SK-N-SH treated with all-trans-retinoic acid at 6 μM for 48 hours (cell line): ENCODE results near the gene TBC1D4.
A peak's percentile ranks its signal among the peaks of the same experiment; 100 is the strongest.

Experiments used
- ATAC-seq: fragments of 200-7000 bp; cut with Tn5 transposase; 3 replicates; pipeline ENCODE4 v1.9.1; 2020; ENCODE audit warnings: mild to moderate bottlenecking, moderate library complexity
- ARNTL ChIP-seq: fragments of 450-650 bp; formaldehyde crosslinking; IDR thresholded peaks from 2 replicates; pipeline ENCODE4 v1.5.0; 2020; ENCODE audit warnings: low read depth, mild to moderate bottlenecking, moderate library complexity, borderline replicate concordance
- BACH2 ChIP-seq: fragments of 250-450 bp; sonication (Bioruptor Pico); IDR thresholded peaks from 2 replicates; pipeline ENCODE4 v1.9.0; 2021; ENCODE audit warnings: mild to moderate bottlenecking, borderline replicate concordance
- CREB5 ChIP-seq: fragments of 250-450 bp; sonication (Bioruptor Pico); IDR thresholded peaks from 2 replicates; pipeline ENCODE4 v1.5.1; 2020; ENCODE audit warnings: low read depth, mild to moderate bottlenecking, moderate library complexity
- CSDC2 ChIP-seq: fragments of 250-450 bp; sonication (Bioruptor Pico); IDR thresholded peaks from 2 replicates; pipeline ENCODE4 v1.5.0; 2020; ENCODE audit warnings: mild to moderate bottlenecking, moderate library complexity
- ESRRG ChIP-seq: fragments of 250-450 bp; sonication (Bioruptor Pico); IDR thresholded peaks from 2 replicates; pipeline ENCODE4 v1.6.1; 2021; ENCODE audit warnings: mild to moderate bottlenecking
- GLIS3 ChIP-seq: fragments of 250-450 bp; sonication (Bioruptor Pico); IDR thresholded peaks from 2 replicates; pipeline ENCODE4 v1.5.0; 2020; ENCODE audit warnings: mild to moderate bottlenecking, moderate library complexity
- ISL1 ChIP-seq: fragments of 250-450 bp; sonication (Bioruptor Pico); IDR thresholded peaks from 2 replicates; pipeline ENCODE4 v2.1.2; 2022; ENCODE audit warnings: mild to moderate bottlenecking, moderate library complexity
- PATZ1 ChIP-seq: fragments of 250-450 bp; sonication (Bioruptor Pico); IDR thresholded peaks from 2 replicates; pipeline ENCODE4 v1.8.0; 2020; ENCODE audit warnings: mild to moderate bottlenecking, moderate library complexity, borderline replicate concordance
- POU6F1 ChIP-seq: fragments of 250-450 bp; sonication (Bioruptor Pico); IDR thresholded peaks from 2 replicates; pipeline ENCODE4 v1.8.0; 2021; ENCODE audit warnings: low read depth, mild to moderate bottlenecking, moderate library complexity, borderline replicate concordance
- PPARA ChIP-seq: fragments of 250-450 bp; sonication (Bioruptor Pico); IDR thresholded peaks from 2 replicates; pipeline ENCODE4 v1.5.0; 2020; ENCODE audit warnings: mild to moderate bottlenecking, borderline replicate concordance
- RARB ChIP-seq: fragments of 250-450 bp; sonication (Bioruptor Pico); IDR thresholded peaks from 2 replicates; pipeline ENCODE4 v1.8.0; 2021; ENCODE audit warnings: mild to moderate bottlenecking, moderate library complexity
- TCF4 ChIP-seq: fragments of 250-450 bp; sonication (Bioruptor Pico); IDR thresholded peaks from 2 replicates; pipeline ENCODE4 v1.8.0; 2021; ENCODE audit warnings: mild to moderate bottlenecking, moderate library complexity, borderline replicate concordance
- TOX ChIP-seq: fragments of 250-450 bp; sonication (Bioruptor Pico); IDR thresholded peaks from 2 replicates; pipeline ENCODE4 v1.8.0; 2021; ENCODE audit warnings: mild to moderate bottlenecking, moderate library complexity, borderline replicate concordance
- TSHZ2 ChIP-seq: fragments of 250-450 bp; sonication (Bioruptor Pico); IDR thresholded peaks from 2 replicates; pipeline ENCODE4 v1.5.0; 2020; ENCODE audit warnings: mild to moderate bottlenecking, moderate library complexity
- ZC3H10 ChIP-seq: fragments of 250-450 bp; sonication (Bioruptor Pico); IDR thresholded peaks from 2 replicates; pipeline ENCODE4 v1.5.1; 2021; ENCODE audit warnings: mild to moderate bottlenecking, moderate library complexity
- ZFP3 ChIP-seq: fragments of 250-450 bp; sonication (Bioruptor Pico); IDR thresholded peaks from 2 replicates; pipeline ENCODE4 v1.5.0; 2020; ENCODE audit warnings: mild to moderate bottlenecking, moderate library complexity
- ZNF565 ChIP-seq: fragments of 450-650 bp; formaldehyde crosslinking; conservative IDR thresholded peaks from 2 replicates; pipeline ENCODE4 v1.5.0; 2020; ENCODE audit warnings: low read depth, mild to moderate bottlenecking, moderate library complexity
- ZNF8 ChIP-seq: fragments of 450-650 bp; formaldehyde crosslinking; IDR thresholded peaks from 2 replicates; pipeline ENCODE4 v1.5.0; 2020; ENCODE audit warnings: mild to moderate bottlenecking, moderate library complexity

Gene TBC1D4

GRCh38 chr13:75329097-75329496, 152.9 kb downstream of the TBC1D4 start (continued):
- TF ChIP-seq TSHZ2 (CRISPR knock-in tag) (no peak), TOX (no peak), CSDC2 (CRISPR knock-in tag) (no peak)
- TF ChIP-seq, all 23 proteins: peak for 0

GRCh38 chr13:75327135-75327510, 154.8 kb downstream of the TBC1D4 start:
- no peak for ATAC-seq
- TF ChIP-seq ZFP3 (CRISPR knock-in tag): no peak
- no peak for TF ChIP-seq PPARA (CRISPR knock-in tag)
- no peak for TF ChIP-seq ISL1 (CRISPR knock-in tag)
- no peak for TF ChIP-seq GLIS3 (CRISPR knock-in tag)
- TF ChIP-seq POU6F1 (CRISPR knock-in tag): no peak; the same call in 1 of the 2 replicates
- no peak for TF ChIP-seq CREB5 (CRISPR knock-in tag)
- no peak for TF ChIP-seq TOX

- TF ChIP-seq GLIS3 (CRISPR knock-in tag) (no peak), TCF4 (CRISPR knock-in tag) (peak; percentile 37; the same call in 1 of the 2 replicates), ZC3H10 (CRISPR knock-in tag) (peak; percentile 89; the same call in 1 of the 2 replicates), ESRRG (CRISPR knock-in tag) (no peak), RARB (CRISPR knock-in tag) (peak; percentile 20; the same call in 1 of the 2 replicates), ISL1 (CRISPR knock-in tag) (peak; percentile 68), TOX (peak; percentile 93)
- ATAC-seq: peak; percentile 89
Measured at GRCh38 chr13:75326173-75327134, 155.5 kb downstream of the TBC1D4 start.

- ATAC-seq: no peak
Measured at GRCh38 chr13:75325711-75326110, 156.3 kb downstream of the TBC1D4 start.

More at GRCh38 chr13:75325711-75326110, 156.3 kb downstream of the TBC1D4 start:
- TF ChIP-seq RARB (CRISPR knock-in tag) (no peak), PATZ1 (CRISPR knock-in tag) (no peak), ZC3H10 (CRISPR knock-in tag) (no peak), POU6F1 (CRISPR knock-in tag) (no peak), BACH2 (CRISPR knock-in tag) (no peak), CSDC2 (CRISPR knock-in tag) (no peak), ARNTL (CRISPR knock-in tag) (no peak), ZNF8 (CRISPR knock-in tag) (no peak), TCF4 (CRISPR knock-in tag) (no peak), GLIS3 (CRISPR knock-in tag) (no peak), ZNF565 (CRISPR knock-in tag) (no peak), ISL1 (CRISPR knock-in tag) (no peak)
